ENCODE results near the gene MAP3K4. TPM values are rescaled to one million over a fixed set of nuclear protein-coding genes. Genes with fewer than 3 reads are reported as not detected.

MAP3K4 gene
- total RNA-seq, 1 donor from 2014 or later: 63.3 TPM

GRCh38 chr6:160959726-160960435 lies 31.7 kb upstream of the MAP3K4 start:
- Mint-ChIP-seq H3K27me3 (ENCODE audit: unreplicated experiment) (peaks cover 5% of the 10 kb centered on the region), H3K4me3 (ENCODE audit: unreplicated experiment) (peak overlapping the region; percentile 69), H3K27ac (ENCODE audit: unreplicated experiment) (peak overlapping the region; percentile 97), H3K4me1 (ENCODE audit: low read depth, unreplicated experiment) (peaks cover 38% of the 10 kb centered on the region), H3K9me3 (ENCODE audit: unreplicated experiment) (peaks cover 8% of the 10 kb centered on the region), H3K36me3 (ENCODE audit: unreplicated experiment) (no peaks in the 10 kb centered on the region)
- peak; percentile 37 for DNase-seq
- no peak for TF ChIP-seq CTCF (IDR thresholded peaks at IDR 0.05; ENCODE audit: partially characterized antibody, unreplicated experiment)

GRCh38 chr6:160960839-160961238 lies 30.7 kb upstream of the MAP3K4 start:
- H3K36me3 Mint-ChIP-seq (ENCODE audit: unreplicated experiment): no peaks in the 10 kb centered on the region
- H3K4me1 Mint-ChIP-seq (ENCODE audit: low read depth, unreplicated experiment): peaks cover 38% of the 10 kb centered on the region
- H3K9me3 Mint-ChIP-seq (ENCODE audit: unreplicated experiment): peaks cover 8% of the 10 kb centered on the region
- peak overlapping the region; percentile 97 for H3K27ac Mint-ChIP-seq (ENCODE audit: unreplicated experiment)
- peaks cover 5% of the 10 kb centered on the region for H3K27me3 Mint-ChIP-seq (ENCODE audit: unreplicated experiment)
- no peak for TF ChIP-seq CTCF (IDR thresholded peaks at IDR 0.05; ENCODE audit: partially characterized antibody, unreplicated experiment)
- no peak for DNase-seq
- no peak overlapping the region for H3K4me3 Mint-ChIP-seq (ENCODE audit: unreplicated experiment)

- H3K36me3 Mint-ChIP-seq (ENCODE audit: unreplicated experiment): no peaks in the 10 kb centered on the region
- H3K27me3 Mint-ChIP-seq (ENCODE audit: unreplicated experiment): peaks cover 5% of the 10 kb centered on the region
- peaks cover 8% of the 10 kb centered on the region for H3K9me3 Mint-ChIP-seq (ENCODE audit: unreplicated experiment)
- DNase-seq: no peak
- TF ChIP-seq CTCF (IDR thresholded peaks at IDR 0.05; ENCODE audit: partially characterized antibody, unreplicated experiment): no peak
- H3K4me1 Mint-ChIP-seq (ENCODE audit: low read depth, unreplicated experiment): peaks cover 36% of the 10 kb centered on the region
- peak overlapping the region; percentile 49 for H3K27ac Mint-ChIP-seq (ENCODE audit: unreplicated experiment)
- H3K4me3 Mint-ChIP-seq (ENCODE audit: unreplicated experiment): no peak overlapping the region
Measured at GRCh38 chr6:160962835-160963623, 28.5 kb upstream of the MAP3K4 start.

GRCh38 chr6:160963651-160964050 lies 27.9 kb upstream of the MAP3K4 start:
- TF ChIP-seq CTCF (IDR thresholded peaks at IDR 0.05; ENCODE audit: partially characterized antibody, unreplicated experiment): no peak
- DNase-seq: no peak
- H3K4me1 Mint-ChIP-seq (ENCODE audit: low read depth, unreplicated experiment): peaks cover 33% of the 10 kb centered on the region
- H3K27me3 Mint-ChIP-seq (ENCODE audit: unreplicated experiment): peaks cover 5% of the 10 kb centered on the region
- no peaks in the 10 kb centered on the region for H3K36me3 Mint-ChIP-seq (ENCODE audit: unreplicated experiment)
- no peak overlapping the region for H3K27ac Mint-ChIP-seq (ENCODE audit: unreplicated experiment)
- peaks cover 8% of the 10 kb centered on the region for H3K9me3 Mint-ChIP-seq (ENCODE audit: unreplicated experiment)
- no peak overlapping the region for H3K4me3 Mint-ChIP-seq (ENCODE audit: unreplicated experiment)

- no peak for TF ChIP-seq CTCF (IDR thresholded peaks at IDR 0.05; ENCODE audit: partially characterized antibody, unreplicated experiment)
- no peaks in the 10 kb centered on the region for H3K27me3 Mint-ChIP-seq (ENCODE audit: unreplicated experiment)
- H3K9me3 Mint-ChIP-seq (ENCODE audit: unreplicated experiment): peaks cover 6% of the 10 kb centered on the region
Measured at GRCh38 chr6:160965893-160966292, 25.7 kb upstream of the MAP3K4 start.

More at GRCh38 chr6:160965893-160966292, 25.7 kb upstream of the MAP3K4 start:
- peaks cover 13% of the 10 kb centered on the region for H3K4me1 Mint-ChIP-seq (ENCODE audit: low read depth, unreplicated experiment)
- H3K36me3 Mint-ChIP-seq (ENCODE audit: unreplicated experiment): no peaks in the 10 kb centered on the region
- DNase-seq: no peak
- no peak overlapping the region for H3K27ac Mint-ChIP-seq (ENCODE audit: unreplicated experiment)
- no peak overlapping the region for H3K4me3 Mint-ChIP-seq (ENCODE audit: unreplicated experiment)
